ENCODE results near the gene MUC21. TPM values are rescaled to one million over a fixed set of nuclear protein-coding genes. Genes with fewer than 3 reads are reported as not detected.

Gene MUC21
- total RNA-seq, 1 experiment from 2014 or later: not detected

GRCh38 chr6:30979141-30979540, 4.4 kb upstream of the MUC21 start:
- Histone ChIP-seq H3K27ac (ENCODE audit: low read length) (no peak overlapping the region), H3K4me2 (ENCODE audit: low read length) (no peak overlapping the region), H3K36me3 (ENCODE audit: low read depth, low read length) (no peaks in the 10 kb centered on the region), H3K9me3 (ENCODE audit: low read length) (no peaks in the 10 kb centered on the region), H3K9me2 (replicated peaks; ENCODE audit: low read length) (no peaks in the 10 kb centered on the region), H2AFZ (ENCODE audit: low read length) (no peak overlapping the region), H3F3A (ENCODE audit: low read length, unreplicated experiment) (no peaks in the 10 kb centered on the region), H3K27me3 (ENCODE audit: low read length) (no peaks in the 10 kb centered on the region), H3K9ac (ENCODE audit: low read length) (no peak overlapping the region), H3K4me3 (ENCODE audit: low read length) (no peak overlapping the region), H3K4me1 (ENCODE audit: insufficient read depth, low read length) (peaks cover 13% of the 10 kb centered on the region; the same call in 1 of the 2 replicates), H3K79me2 (ENCODE audit: low read length) (no peaks in the 10 kb centered on the region), H4K20me1 (ENCODE audit: low read length) (no peaks in the 10 kb centered on the region)
- no TSS peak for BruUV-seq (replicated peaks)
- intact Hi-C loops (cut with micrococcal nuclease): no loop called here
- ChIA-PET POLR2A (ENCODE audit: unreplicated experiment) (no interaction called here), CTCF (no interaction called here)
- DNase-seq (no peak), ATAC-seq (no peak)
- TF ChIP-seq EZH2phosphoT487 (IDR thresholded peaks at IDR 0.05; ENCODE audit: borderline replicate concordance, low read length) (no peak), EZH2 (IDR thresholded peaks at IDR 0.05; ENCODE audit: low read length, unreplicated experiment) (no peak), CTCF (conservative IDR thresholded peaks at IDR 0.05; ENCODE audit: low read depth, low read length) (no peak)

GRCh38 chr6:30979690-30980089, 3.8 kb upstream of the MUC21 start:
- Histone ChIP-seq H3K9me3 (ENCODE audit: low read length) (no peaks in the 10 kb centered on the region), H3K4me3 (ENCODE audit: low read length) (no peak overlapping the region), H3K9me2 (replicated peaks; ENCODE audit: low read length) (no peaks in the 10 kb centered on the region), H2AFZ (ENCODE audit: low read length) (no peak overlapping the region), H3K27ac (ENCODE audit: low read length) (no peak overlapping the region), H3K79me2 (ENCODE audit: low read length) (no peaks in the 10 kb centered on the region), H3K4me2 (ENCODE audit: low read length) (no peak overlapping the region), H3K27me3 (ENCODE audit: low read length) (no peaks in the 10 kb centered on the region), H3K9ac (ENCODE audit: low read length) (no peak overlapping the region), H3K4me1 (ENCODE audit: insufficient read depth, low read length) (peaks cover 8% of the 10 kb centered on the region; the same call in 1 of the 2 replicates), H3K36me3 (ENCODE audit: low read depth, low read length) (no peaks in the 10 kb centered on the region), H3F3A (ENCODE audit: low read length, unreplicated experiment) (no peaks in the 10 kb centered on the region), H4K20me1 (ENCODE audit: low read length) (no peaks in the 10 kb centered on the region)
- no TSS peak for BruUV-seq (replicated peaks)
- TF ChIP-seq EZH2phosphoT487 (IDR thresholded peaks at IDR 0.05; ENCODE audit: borderline replicate concordance, low read length) (no peak), CTCF (conservative IDR thresholded peaks at IDR 0.05; ENCODE audit: low read depth, low read length) (no peak), EZH2 (IDR thresholded peaks at IDR 0.05; ENCODE audit: low read length, unreplicated experiment) (no peak)
- CTCF ChIA-PET: no interaction called here
- POLR2A ChIA-PET (ENCODE audit: unreplicated experiment): no interaction called here
- ATAC-seq (no peak), DNase-seq (no peak)
- intact Hi-C loops (cut with micrococcal nuclease): loop anchor here (10.0 kb wide), 1 partner anchor 45 kb away; the partner anchor contains the start of gene SFTA2

DNA sequence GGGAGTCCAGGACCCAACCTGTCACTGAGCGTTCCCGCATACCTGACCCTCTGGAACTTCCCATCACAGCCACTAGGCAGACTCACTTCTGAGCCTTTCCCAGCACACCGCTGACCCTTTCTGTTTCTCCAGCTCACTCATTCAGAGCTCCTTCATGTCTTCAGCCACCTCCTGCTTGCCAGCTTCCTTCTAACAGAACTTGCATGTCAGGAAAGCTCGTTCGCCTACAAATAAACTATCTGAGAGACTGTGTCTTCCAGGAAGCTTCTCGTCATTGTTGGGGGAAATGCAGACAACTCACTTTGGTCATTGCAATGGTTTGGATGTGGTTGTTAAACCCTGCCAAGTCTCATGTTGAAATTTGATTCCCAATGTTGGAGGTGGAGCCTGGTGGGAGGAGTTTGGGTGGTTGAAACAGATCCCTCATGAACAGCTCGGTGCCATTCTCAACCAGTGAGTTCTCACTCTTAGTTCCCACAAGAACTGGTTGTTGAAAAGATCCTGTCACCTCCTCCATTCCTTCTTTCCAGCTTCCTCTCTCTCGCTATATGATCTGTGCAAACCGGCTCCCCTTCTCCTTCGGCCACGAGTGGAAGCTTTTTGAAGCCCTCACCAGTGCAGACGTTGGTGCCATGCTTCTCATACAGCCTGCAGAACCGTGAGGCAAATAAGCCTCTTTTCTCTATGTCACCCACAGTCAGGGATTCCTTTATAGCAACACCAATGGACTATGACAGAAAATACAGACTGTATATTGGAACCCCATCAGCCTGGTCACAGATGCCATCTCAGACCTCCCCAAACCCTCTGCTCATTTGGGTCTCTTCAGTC, 1.4 kb upstream of the MUC21 start:
- Histone ChIP-seq H3K27me3 (ENCODE audit: low read length) (no peaks in the 10 kb centered on the region), H3K4me1 (ENCODE audit: insufficient read depth, low read length) (0 out of 2 replicates have a peak, but pooled peaks cover 3% of the 10 kb centered on the region), H3K9ac (ENCODE audit: low read length) (no peak overlapping the region), H3K4me2 (ENCODE audit: low read length) (peak overlapping the region; percentile 66), H3K9me2 (replicated peaks; ENCODE audit: low read length) (no peaks in the 10 kb centered on the region), H3K4me3 (ENCODE audit: low read length) (no peak overlapping the region; the same call in 1 of the 2 replicates), H3K79me2 (ENCODE audit: low read length) (no peaks in the 10 kb centered on the region), H4K20me1 (ENCODE audit: low read length) (no peaks in the 10 kb centered on the region), H3K27ac (ENCODE audit: low read length) (no peak overlapping the region), H3K36me3 (ENCODE audit: low read depth, low read length) (no peaks in the 10 kb centered on the region), H2AFZ (ENCODE audit: low read length) (peak overlapping the region; percentile 65), H3F3A (ENCODE audit: low read length, unreplicated experiment) (no peaks in the 10 kb centered on the region), H3K9me3 (ENCODE audit: low read length) (no peaks in the 10 kb centered on the region)
- ATAC-seq (peak; percentile 70), DNase-seq (peak; percentile 58)
- BruUV-seq (replicated peaks): no TSS peak
- CTCF ChIA-PET: interaction anchor here (0.6 kb wide), 2 partner anchors 68 to 89 kb away, joined by 3 to 5 read pairs; partner anchors contain the start of gene VARS2
- POLR2A ChIA-PET (ENCODE audit: unreplicated experiment): no interaction called here
- intact Hi-C loops (cut with micrococcal nuclease): loop anchor here (10.0 kb wide), 1 partner anchor 47 kb away; the partner anchor contains the start of gene SFTA2
- TF ChIP-seq CTCF (conservative IDR thresholded peaks at IDR 0.05; ENCODE audit: low read depth, low read length) (0 out of 2 replicates have a peak, but pooled peaks have one; percentile 29), EZH2 (IDR thresholded peaks at IDR 0.05; ENCODE audit: low read length, unreplicated experiment) (no peak)

All from PC-3 (cell line).